HCT116 (cell line): ENCODE data around the gene DPM2.

Experiments used
- POLR2AphosphoS5 ChIP-seq: IDR thresholded peaks from 2 replicates; pipeline ENCODE4 v1.6.1; 2011; ENCODE audit warnings: mild to moderate bottlenecking, low read depth, low read length, moderate library complexity
- TF ChIP-seq, protein P1 (sequence below), 3 experiments: fragments of 200-600 bp in 1 of 3; sonication (generic) in 1 of 3; IDR thresholded peaks in 2 of 3; conservative IDR thresholded peaks in 1 of 3; 2 replicates each; pipeline ENCODE4 v1.5.1; 2012 to 2017; ENCODE audit warnings: low read depth in 2 of 3, low read length in 2 of 3, antibody characterized with exemption in 1 of 3, borderline replicate concordance in 1 of 3, control low read depth in 1 of 3, mild to moderate bottlenecking in 1 of 3, mixed read lengths in 1 of 3, mixed run types in 1 of 3, moderate library complexity in 1 of 3; ENCODE audit not compliant: insufficient read depth in 1 of 3
- TF ChIP-seq, protein P2 (sequence below): IDR thresholded peaks from 2 replicates; pipeline ENCODE4 v1.6.1; 2011; ENCODE audit warnings: mild to moderate bottlenecking, low read length, moderate library complexity; ENCODE audit not compliant: insufficient replicate concordance; ENCODE audit errors: extremely low read depth

DNA sequence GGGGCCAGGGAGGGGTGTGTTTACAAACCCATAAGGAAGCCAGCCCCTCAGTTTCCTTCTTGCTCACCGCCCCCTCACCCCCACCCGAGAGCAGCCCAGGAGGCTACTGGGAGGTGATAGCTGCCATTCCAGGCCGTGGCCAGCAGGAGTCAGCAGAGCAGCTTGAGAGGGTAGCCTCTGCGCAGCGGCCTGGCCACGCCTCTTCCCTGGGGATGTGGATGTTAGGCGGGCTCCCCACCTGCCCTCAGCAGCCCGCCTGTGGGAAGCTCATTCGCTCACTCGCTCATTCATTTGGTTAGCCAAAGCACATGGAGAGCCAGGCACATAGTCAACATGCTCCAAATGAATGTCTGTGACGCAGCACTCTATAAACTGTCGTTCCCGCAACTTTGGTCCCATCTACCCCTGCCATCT lies 6.1 kb upstream of the DPM2 start:
- TF ChIP-seq, protein P1, sequence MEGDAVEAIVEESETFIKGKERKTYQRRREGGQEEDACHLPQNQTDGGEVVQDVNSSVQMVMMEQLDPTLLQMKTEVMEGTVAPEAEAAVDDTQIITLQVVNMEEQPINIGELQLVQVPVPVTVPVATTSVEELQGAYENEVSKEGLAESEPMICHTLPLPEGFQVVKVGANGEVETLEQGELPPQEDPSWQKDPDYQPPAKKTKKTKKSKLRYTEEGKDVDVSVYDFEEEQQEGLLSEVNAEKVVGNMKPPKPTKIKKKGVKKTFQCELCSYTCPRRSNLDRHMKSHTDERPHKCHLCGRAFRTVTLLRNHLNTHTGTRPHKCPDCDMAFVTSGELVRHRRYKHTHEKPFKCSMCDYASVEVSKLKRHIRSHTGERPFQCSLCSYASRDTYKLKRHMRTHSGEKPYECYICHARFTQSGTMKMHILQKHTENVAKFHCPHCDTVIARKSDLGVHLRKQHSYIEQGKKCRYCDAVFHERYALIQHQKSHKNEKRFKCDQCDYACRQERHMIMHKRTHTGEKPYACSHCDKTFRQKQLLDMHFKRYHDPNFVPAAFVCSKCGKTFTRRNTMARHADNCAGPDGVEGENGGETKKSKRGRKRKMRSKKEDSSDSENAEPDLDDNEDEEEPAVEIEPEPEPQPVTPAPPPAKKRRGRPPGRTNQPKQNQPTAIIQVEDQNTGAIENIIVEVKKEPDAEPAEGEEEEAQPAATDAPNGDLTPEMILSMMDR (IDR thresholded peaks at IDR 0.05 in 2 of 3, conservative IDR thresholded peaks at IDR 0.05 in 1 of 3; ENCODE audit: borderline replicate concordance in 1 of 3, insufficient read depth in 1 of 3, low read depth in 2 of 3, low read length in 2 of 3): peak in 2 of 3 experiments; percentile 93 to 95; a peak in 4 of 6 replicates
- TF ChIP-seq, protein P2, sequence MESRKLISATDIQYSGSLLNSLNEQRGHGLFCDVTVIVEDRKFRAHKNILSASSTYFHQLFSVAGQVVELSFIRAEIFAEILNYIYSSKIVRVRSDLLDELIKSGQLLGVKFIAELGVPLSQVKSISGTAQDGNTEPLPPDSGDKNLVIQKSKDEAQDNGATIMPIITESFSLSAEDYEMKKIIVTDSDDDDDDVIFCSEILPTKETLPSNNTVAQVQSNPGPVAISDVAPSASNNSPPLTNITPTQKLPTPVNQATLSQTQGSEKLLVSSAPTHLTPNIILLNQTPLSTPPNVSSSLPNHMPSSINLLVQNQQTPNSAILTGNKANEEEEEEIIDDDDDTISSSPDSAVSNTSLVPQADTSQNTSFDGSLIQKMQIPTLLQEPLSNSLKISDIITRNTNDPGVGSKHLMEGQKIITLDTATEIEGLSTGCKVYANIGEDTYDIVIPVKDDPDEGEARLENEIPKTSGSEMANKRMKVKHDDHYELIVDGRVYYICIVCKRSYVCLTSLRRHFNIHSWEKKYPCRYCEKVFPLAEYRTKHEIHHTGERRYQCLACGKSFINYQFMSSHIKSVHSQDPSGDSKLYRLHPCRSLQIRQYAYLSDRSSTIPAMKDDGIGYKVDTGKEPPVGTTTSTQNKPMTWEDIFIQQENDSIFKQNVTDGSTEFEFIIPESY: no peak
- TF ChIP-seq POLR2AphosphoS5: no peak
